Measurements from ENCODE around the gene ABL1.

The ABL1 gene

DNA sequence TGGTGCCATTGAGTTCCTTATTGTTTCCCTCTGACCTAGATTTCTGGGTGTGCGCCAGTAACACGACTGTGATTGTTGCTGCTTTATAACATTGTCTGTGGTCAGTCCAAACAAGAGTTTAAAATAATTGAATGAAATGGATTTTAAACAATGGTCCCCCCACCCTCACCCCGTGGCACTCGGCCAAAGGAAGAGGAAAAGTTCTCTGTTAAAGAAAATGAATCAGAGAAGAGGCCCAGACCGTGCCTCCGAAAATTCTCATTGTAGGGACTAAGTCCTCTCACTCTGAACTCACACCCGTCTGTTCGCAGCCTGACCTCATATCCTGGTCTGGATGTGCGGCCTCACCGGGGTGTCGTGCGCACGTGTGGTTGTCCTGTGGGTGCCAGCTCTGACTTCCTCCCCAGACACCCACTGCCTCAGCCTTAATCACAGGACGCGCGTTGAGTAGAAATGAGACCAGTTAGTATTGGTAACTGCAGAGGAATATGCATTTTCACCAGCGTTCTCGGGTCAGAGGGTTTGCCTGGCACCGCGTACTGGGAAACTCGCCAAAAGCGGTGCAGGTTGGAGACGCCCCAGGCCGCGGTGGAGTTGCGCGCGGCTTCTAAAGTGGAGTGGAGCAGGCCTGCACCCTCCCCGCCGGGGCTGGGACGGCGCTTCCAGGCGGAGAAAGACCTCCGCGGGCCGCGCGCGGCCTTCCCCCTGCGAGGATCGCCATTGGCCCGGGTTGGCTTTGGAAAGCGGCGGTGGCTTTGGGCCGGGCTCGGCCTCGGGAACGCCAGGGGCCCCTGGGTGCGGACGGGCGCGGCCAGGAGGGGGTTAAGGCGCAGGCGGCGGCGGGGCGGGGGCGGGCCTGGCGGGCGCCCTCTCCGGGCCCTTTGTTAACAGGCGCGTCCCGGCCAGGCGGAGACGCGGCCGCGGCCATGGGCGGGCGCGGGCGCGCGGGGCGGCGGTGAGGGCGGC, at the start of gene ABL1:
Gene ABL1, plus strand, starts transcription at position 884 of the 966 bp plus-strand sequence. CDS start 193 bp downstream, outside the sequence.
- Histone ChIP-seq H3K36me3 (ENCODE audit: insufficient read depth, low read length) (no peaks in the 10 kb centered on the region), H3K79me2 (ENCODE audit: insufficient read depth, low read length) (peaks cover 60% of the 10 kb centered on the region), H3K9me3 (ENCODE audit: insufficient read depth, low read length, severe bottlenecking) (no peaks in the 10 kb centered on the region), H3K4me1 (ENCODE audit: insufficient read depth, low read length) (peaks cover 43% of the 10 kb centered on the region), H3K27me3 (ENCODE audit: insufficient read depth, low read length, poor library complexity) (no peaks in the 10 kb centered on the region), H3K4me3 (ENCODE audit: low read depth in 1 of 2, low read length in 2 of 2) (peak within 1 kb of the TSS; percentile 64 to 74), H2AFZ (ENCODE audit: low read depth, low read length) (peak within 1 kb of the TSS; percentile 96), H3K27ac (ENCODE audit: low read length) (peak within 1 kb of the TSS; percentile 94), H3K4me2 (ENCODE audit: insufficient read depth, low read length) (peak within 1 kb of the TSS; percentile 86), H3K9ac (ENCODE audit: low read depth, low read length) (peak within 1 kb of the TSS; percentile 82), H4K20me1 (ENCODE audit: insufficient read depth, low read length) (peaks cover 17% of the 10 kb centered on the region; the same call in 1 of the 2 replicates)
- DNase-seq (peak; percentile 72), ATAC-seq (ENCODE audit: insufficient read depth, low read depth) (peak; percentile 83)
- no peak for TF ChIP-seq EZH2 (IDR thresholded peaks at IDR 0.05; ENCODE audit: borderline replicate concordance, low read depth, low read length, severe bottlenecking)
- no peak for TF ChIP-seq CTCF (IDR thresholded peaks at IDR 0.05; ENCODE audit: borderline replicate concordance, extremely low read depth, low read length, poor library complexity, severe bottlenecking)

GRCh38 chr9:130785940-130786508, 49.0 kb upstream of the ABL1 start:
- no peaks in the 10 kb centered on the region for H3K27me3 ChIP-seq (ENCODE audit: insufficient read depth, low read length, poor library complexity)
- no peaks in the 10 kb centered on the region for H3K36me3 ChIP-seq (ENCODE audit: insufficient read depth, low read length)
- DNase-seq (no peak), ATAC-seq (ENCODE audit: insufficient read depth, low read depth) (no peak)
- peaks cover 2% of the 10 kb centered on the region; the same call in 1 of the 2 replicates for H3K79me2 ChIP-seq (ENCODE audit: insufficient read depth, low read length)
- no peak overlapping the region for H2AFZ ChIP-seq (ENCODE audit: low read depth, low read length)
- H3K27ac ChIP-seq (ENCODE audit: low read length), result no peak overlapping the region
- no peaks in the 10 kb centered on the region for H3K4me1 ChIP-seq (ENCODE audit: insufficient read depth, low read length)
- no peaks in the 10 kb centered on the region for H3K9me3 ChIP-seq (ENCODE audit: insufficient read depth, low read length, severe bottlenecking)
- TF ChIP-seq CTCF (IDR thresholded peaks at IDR 0.05; ENCODE audit: borderline replicate concordance, extremely low read depth, low read length, poor library complexity, severe bottlenecking) (no peak), EZH2 (IDR thresholded peaks at IDR 0.05; ENCODE audit: borderline replicate concordance, low read depth, low read length, severe bottlenecking) (no peak)
- 0 out of 2 replicates have a peak, but pooled peaks cover 13% of the 10 kb centered on the region for H4K20me1 ChIP-seq (ENCODE audit: insufficient read depth, low read length)
- H3K9ac ChIP-seq (ENCODE audit: low read depth, low read length), result no peak overlapping the region
- no peak overlapping the region for H3K4me2 ChIP-seq (ENCODE audit: insufficient read depth, low read length)
- no peak overlapping the region for H3K4me3 ChIP-seq (ENCODE audit: low read depth in 1 of 2, low read length in 2 of 2)

DNA sequence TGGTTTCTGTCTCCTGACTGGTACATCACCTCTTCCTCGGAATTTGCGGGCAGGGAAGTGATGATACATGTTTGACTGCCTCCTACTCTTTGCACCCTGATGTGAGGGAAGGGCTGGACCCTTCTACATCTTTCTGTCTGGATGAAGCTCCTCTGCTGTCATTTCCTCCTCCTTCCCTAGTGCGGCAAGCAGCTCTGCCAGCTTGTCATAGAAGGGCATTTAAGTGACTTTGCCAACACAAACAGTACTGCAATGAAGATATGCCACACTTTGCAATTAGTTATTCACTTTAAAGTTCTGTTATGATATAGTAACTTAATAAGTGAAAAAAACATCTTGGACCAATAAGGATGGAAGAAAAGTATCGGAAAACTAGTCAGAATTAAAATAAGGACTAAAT, 48.5 kb upstream of the ABL1 start:
- H2AFZ ChIP-seq (ENCODE audit: low read depth, low read length), result no peak overlapping the region
- no peak overlapping the region for H3K4me3 ChIP-seq (ENCODE audit: low read depth in 1 of 2, low read length in 2 of 2)
- no peak for TF ChIP-seq EZH2 (IDR thresholded peaks at IDR 0.05; ENCODE audit: borderline replicate concordance, low read depth, low read length, severe bottlenecking)
- TF ChIP-seq CTCF (IDR thresholded peaks at IDR 0.05; ENCODE audit: borderline replicate concordance, extremely low read depth, low read length, poor library complexity, severe bottlenecking), result no peak
- H3K27ac ChIP-seq (ENCODE audit: low read length), result no peak overlapping the region
- no peak overlapping the region for H3K9ac ChIP-seq (ENCODE audit: low read depth, low read length)
- H3K4me2 ChIP-seq (ENCODE audit: insufficient read depth, low read length), result no peak overlapping the region
- 0 out of 2 replicates have a peak, but pooled peaks cover 10% of the 10 kb centered on the region for H4K20me1 ChIP-seq (ENCODE audit: insufficient read depth, low read length)
- H3K4me1 ChIP-seq (ENCODE audit: insufficient read depth, low read length), result no peaks in the 10 kb centered on the region
- H3K9me3 ChIP-seq (ENCODE audit: insufficient read depth, low read length, severe bottlenecking), result no peaks in the 10 kb centered on the region
- DNase-seq (no peak), ATAC-seq (ENCODE audit: insufficient read depth, low read depth) (no peak)
- no peaks in the 10 kb centered on the region for H3K36me3 ChIP-seq (ENCODE audit: insufficient read depth, low read length)
- no peaks in the 10 kb centered on the region for H3K27me3 ChIP-seq (ENCODE audit: insufficient read depth, low read length, poor library complexity)
- peaks cover 5% of the 10 kb centered on the region; the same call in 1 of the 2 replicates for H3K79me2 ChIP-seq (ENCODE audit: insufficient read depth, low read length)
